HG03558 (cell line): ENCODE data around the gene PAX6.

Experiments used
- ATAC-seq: cut with Tn5 transposase; IDR thresholded peaks from one replicate; pipeline ENCODE4 v1.9.1; 2021; ENCODE audit warnings: moderate number of reproducible peaks; ENCODE audit not compliant: unreplicated experiment; ENCODE audit errors: extremely low read depth

The PAX6 gene

GRCh38 chr11:31822927-31823643, 12.0 kb upstream of the PAX6 start:
- no peak for ATAC-seq

GRCh38 chr11:31822175-31822926, 11.2 kb upstream of the PAX6 start:
- ATAC-seq = no peak

GRCh38 chr11:31821766-31822165, 10.6 kb upstream of the PAX6 start:
- no peak for ATAC-seq

- ATAC-seq = no peak
These were observed 10.2 kb upstream of the PAX6 start for GRCh38 chr11:31821235-31821764.

GRCh38 chr11:31820438-31820818, 9.3 kb upstream of the PAX6 start:
- no peak for ATAC-seq

GRCh38 chr11:31819621-31820437, 8.7 kb upstream of the PAX6 start:
- ATAC-seq = no peak

GRCh38 chr11:31818874-31819331, 7.8 kb upstream of the PAX6 start:
- ATAC-seq = no peak

- ATAC-seq = no peak
These were observed 7.3 kb upstream of the PAX6 start for GRCh38 chr11:31818425-31818755.

- ATAC-seq = no peak
These were observed 6.7 kb upstream of the PAX6 start for GRCh38 chr11:31817621-31818424.

- ATAC-seq = no peak
These were observed 6.0 kb upstream of the PAX6 start for GRCh38 chr11:31817054-31817620.

- ATAC-seq = no peak
These were observed 5.4 kb upstream of the PAX6 start for GRCh38 chr11:31816468-31817053.

- ATAC-seq = no peak
These were observed 4.8 kb upstream of the PAX6 start for GRCh38 chr11:31815711-31816467.

GRCh38 chr11:31814176-31814868, 3.2 kb upstream of the PAX6 start:
- no peak for ATAC-seq

GRCh38 chr11:31813391-31814175, 2.5 kb upstream of the PAX6 start:
- ATAC-seq = no peak

GRCh38 chr11:31812383-31813381, 1.6 kb upstream of the PAX6 start:
- ATAC-seq = no peak
